Measurements from ENCODE around the gene SLC35B1.

The SLC35B1 gene

GRCh38 chr17:49707608-49708514 is at the start of gene SLC35B1:
SLC35B1 (minus strand) TSS chr17:49707964; CDS start chr17:49707833, 131 bp downstream.
- DNase-seq (ENCODE audit: low spot score): peak; percentile 100

GRCh38 chr17:49757151-49757777 is 49.5 kb upstream of the SLC35B1 start:
- DNase-seq (ENCODE audit: low spot score): no peak

- DNase-seq (ENCODE audit: low spot score): no peak
Observed at GRCh38 chr17:49756323-49757150, 48.8 kb upstream of the SLC35B1 start.

GRCh38 chr17:49755663-49756283 is 48.0 kb upstream of the SLC35B1 start:
- DNase-seq (ENCODE audit: low spot score): no peak

GRCh38 chr17:49753959-49754391 is 46.2 kb upstream of the SLC35B1 start:
- DNase-seq (ENCODE audit: low spot score): no peak

GRCh38 chr17:49752508-49752907 is 44.7 kb upstream of the SLC35B1 start:
- DNase-seq (ENCODE audit: low spot score): no peak

- DNase-seq (ENCODE audit: low spot score): no peak
Observed at GRCh38 chr17:49749730-49750129, 42.0 kb upstream of the SLC35B1 start.

- DNase-seq (ENCODE audit: low spot score): no peak
Observed at GRCh38 chr17:49748791-49749190, 41.0 kb upstream of the SLC35B1 start.

- DNase-seq (ENCODE audit: low spot score): no peak
Observed at GRCh38 chr17:49748223-49748622, 40.5 kb upstream of the SLC35B1 start.

GRCh38 chr17:49747632-49748031 is 39.9 kb upstream of the SLC35B1 start:
- DNase-seq (ENCODE audit: low spot score): no peak

GRCh38 chr17:49746791-49747490 is 39.2 kb upstream of the SLC35B1 start:
- no peak for DNase-seq (ENCODE audit: low spot score)

- DNase-seq (ENCODE audit: low spot score): no peak
Observed at GRCh38 chr17:49745175-49746139, 37.7 kb upstream of the SLC35B1 start.

GRCh38 chr17:49742166-49742638 is 34.4 kb upstream of the SLC35B1 start:
- no peak for DNase-seq (ENCODE audit: low spot score)

GRCh38 chr17:49741692-49742076 is 33.9 kb upstream of the SLC35B1 start:
- no peak for DNase-seq (ENCODE audit: low spot score)

- peak; percentile 63 for DNase-seq (ENCODE audit: low spot score)
Observed at GRCh38 chr17:49741009-49741691, 33.4 kb upstream of the SLC35B1 start.

- DNase-seq (ENCODE audit: low spot score): no peak
Observed at GRCh38 chr17:49739641-49740271, 32.0 kb upstream of the SLC35B1 start.

- no peak for DNase-seq (ENCODE audit: low spot score)
Observed at GRCh38 chr17:49738456-49739163, 30.8 kb upstream of the SLC35B1 start.

All from hepatic stellate cell (primary cell).